Measurements from ENCODE around the gene DNAH11. TPM values are rescaled to one million over a fixed set of nuclear protein-coding genes. Genes with fewer than 3 reads are reported as not detected.

Gene DNAH11
- total and polyA plus RNA-seq, 4 donors = 1.8 to 24.7 (median 8.1) TPM

- Histone ChIP-seq H3K27me3 (ENCODE audit: control insufficient read depth in 3 of 3, insufficient read depth in 3 of 3, low read length in 2 of 3) (no peaks in the 10 kb centered on the region), H3K36me3 (ENCODE audit: control insufficient read depth in 4 of 4, insufficient read depth in 4 of 4, low read length in 4 of 4) (no peaks in the 10 kb centered on the region), H3K4me1 (ENCODE audit: control insufficient read depth in 5 of 5, insufficient read depth in 5 of 5, low read length in 5 of 5) (no peaks in the 10 kb centered on the region), H3K27ac (ENCODE audit: low read depth in 1 of 2, low read length in 1 of 2) (no peak overlapping the region), H3K9me3 (ENCODE audit: control insufficient read depth in 4 of 4, insufficient read depth in 3 of 4, low read length in 3 of 4) (no peaks in the 10 kb centered on the region), H3K9ac (ENCODE audit: insufficient read depth in 1 of 2, low read length in 2 of 2) (no peak overlapping the region), H3K4me3 (no peak overlapping the region)
- ATAC-seq (ENCODE audit: insufficient read depth, low FRiP score) (no peak), DNase-seq (no peak)
- no peak for TF ChIP-seq CTCF (IDR thresholded peaks at IDR 0.05; ENCODE audit: control extremely low read depth, extremely low read depth)
- 58 to 77% methylated on average over 4 of the region's 4 CpGs for WGBS, 2 donors
These were observed 99.6 kb downstream of the DNAH11 start for GRCh38 chr7:21642422-21642821.

GRCh38 chr7:21651697-21652096 lies 108.9 kb downstream of the DNAH11 start:
- Histone ChIP-seq H3K9ac (ENCODE audit: insufficient read depth in 1 of 2, low read length in 2 of 2) (no peak overlapping the region), H3K36me3 (ENCODE audit: control insufficient read depth in 4 of 4, insufficient read depth in 4 of 4, low read length in 4 of 4) (no peaks in the 10 kb centered on the region), H3K9me3 (ENCODE audit: control insufficient read depth in 4 of 4, insufficient read depth in 3 of 4, low read length in 3 of 4) (no peaks in the 10 kb centered on the region), H3K4me1 (ENCODE audit: control insufficient read depth in 5 of 5, insufficient read depth in 5 of 5, low read length in 5 of 5) (peaks cover 0 to 1% (median 0%) of the 10 kb centered on the region in 5 donors), H3K27ac (ENCODE audit: low read depth in 1 of 2, low read length in 1 of 2) (no peak overlapping the region), H3K27me3 (ENCODE audit: control insufficient read depth in 3 of 3, insufficient read depth in 3 of 3, low read length in 2 of 3) (no peaks in the 10 kb centered on the region), H3K4me3 (no peak overlapping the region)
- 55 to 76% methylated on average over 1 of the region's 1 CpG for WGBS, 2 donors
- ATAC-seq (ENCODE audit: insufficient read depth, low FRiP score) (no peak), DNase-seq (no peak)
- TF ChIP-seq CTCF (IDR thresholded peaks at IDR 0.05; ENCODE audit: control extremely low read depth, extremely low read depth) = no peak

- no peaks in the 10 kb centered on the region for H3K27me3 ChIP-seq (ENCODE audit: control insufficient read depth in 3 of 3, insufficient read depth in 3 of 3, low read length in 2 of 3)
- no peak for TF ChIP-seq CTCF (IDR thresholded peaks at IDR 0.05; ENCODE audit: control extremely low read depth, extremely low read depth)
- H3K27ac ChIP-seq (ENCODE audit: low read depth in 1 of 2, low read length in 1 of 2) = no peak overlapping the region
- no peaks in the 10 kb centered on the region for H3K36me3 ChIP-seq (ENCODE audit: control insufficient read depth in 4 of 4, insufficient read depth in 4 of 4, low read length in 4 of 4)
- H3K9me3 ChIP-seq (ENCODE audit: control insufficient read depth in 4 of 4, insufficient read depth in 3 of 4, low read length in 3 of 4) = no peaks in the 10 kb centered on the region
- no peak for ATAC-seq (ENCODE audit: insufficient read depth, low FRiP score)
- H3K9ac ChIP-seq (ENCODE audit: insufficient read depth in 1 of 2, low read length in 2 of 2) = no peak overlapping the region
- H3K4me3 ChIP-seq = no peak overlapping the region
- DNase-seq = no peak
- 92 to 94% methylated on average over 4 of the region's 4 CpGs for WGBS, 2 donors
- H3K4me1 ChIP-seq (ENCODE audit: control insufficient read depth in 5 of 5, insufficient read depth in 5 of 5, low read length in 5 of 5) = peaks cover 0 to 1% (median 0%) of the 10 kb centered on the region in 5 donors
These were observed 110.8 kb downstream of the DNAH11 start for GRCh38 chr7:21653623-21654022.

- Histone ChIP-seq H3K9ac (ENCODE audit: insufficient read depth in 1 of 2, low read length in 2 of 2) (no peak overlapping the region), H3K4me1 (ENCODE audit: control insufficient read depth in 5 of 5, insufficient read depth in 5 of 5, low read length in 5 of 5) (peaks cover 0 to 1% (median 0%) of the 10 kb centered on the region in 5 donors), H3K9me3 (ENCODE audit: control insufficient read depth in 4 of 4, insufficient read depth in 3 of 4, low read length in 3 of 4) (no peaks in the 10 kb centered on the region), H3K4me3 (no peak overlapping the region), H3K27ac (ENCODE audit: low read depth in 1 of 2, low read length in 1 of 2) (no peak overlapping the region), H3K27me3 (ENCODE audit: control insufficient read depth in 3 of 3, insufficient read depth in 3 of 3, low read length in 2 of 3) (no peaks in the 10 kb centered on the region), H3K36me3 (ENCODE audit: control insufficient read depth in 4 of 4, insufficient read depth in 4 of 4, low read length in 4 of 4) (no peaks in the 10 kb centered on the region)
- ATAC-seq (ENCODE audit: insufficient read depth, low FRiP score) (no peak), DNase-seq (no peak)
- TF ChIP-seq CTCF (IDR thresholded peaks at IDR 0.05; ENCODE audit: control extremely low read depth, extremely low read depth) = no peak
- 84 to 88% methylated on average over 5 of the region's 5 CpGs for WGBS, 2 donors
These were observed 113.2 kb downstream of the DNAH11 start for GRCh38 chr7:21656081-21656480.

All from lung (tissue), 12 donors.